Transverse colon (tissue), 4 donors: ENCODE data around the gene LRRC8C. TPM values are rescaled to one million over a fixed set of nuclear protein-coding genes. Genes with fewer than 3 reads are reported as not detected.

Experiments
- DNase-seq: peaks from one replicate; pipeline ENCODE4 v3.0.0-alpha.2; 2019
- H3K27ac ChIP-seq, 4 donors: fragments of 200-600 bp; sonication (generic); 2 replicates each; pipeline ENCODE4 v1.5.1; 2016 to 2018; ENCODE audit warnings: inconsistent platforms in 4 of 4
- H3K27me3 ChIP-seq: fragments of 200-600 bp; sonication (generic); 2 replicates; pipeline ENCODE4 v1.5.1; 2017; ENCODE audit warnings: inconsistent platforms
- H3K36me3 ChIP-seq, 4 donors: fragments of 200-600 bp; sonication (generic); 2 replicates each; pipeline ENCODE4 v1.5.1; 2017 to 2019; ENCODE audit warnings: inconsistent platforms in 4 of 4
- H3K4me1 ChIP-seq, 4 donors: fragments of 200-600 bp; sonication (generic); 2 replicates each; pipeline ENCODE4 v1.5.1; 2017 to 2020; ENCODE audit warnings: inconsistent platforms in 4 of 4
- H3K4me3 ChIP-seq, 4 donors: fragments of 200-600 bp; sonication (generic); 1 replicate in 1 of 4; 2 replicates in 3 of 4; pipeline versions ENCODE4 v1.5.1 to v1.6.1; 2017 to 2019; ENCODE audit warnings: inconsistent platforms in 4 of 4
- H3K9me3 ChIP-seq, 2 donors: fragments of 200-600 bp; sonication (generic); 2 replicates each; pipeline ENCODE4 v1.5.1; 2017 to 2019; ENCODE audit warnings: inconsistent platforms in 2 of 2
- CTCF ChIP-seq, 5 experiments: fragments of 200-600 bp in 3 of 5; fragments of 450-650 bp in 2 of 5; sonication (generic) in 3 of 5; IDR thresholded peaks; 1 replicate in 2 of 5; 2 replicates in 3 of 5; pipeline ENCODE4 v1.5.1; 2016 to 2017; ENCODE audit warnings: antibody characterized with exemption in 5 of 5, inconsistent platforms in 3 of 5, mild to moderate bottlenecking in 2 of 5, moderate library complexity in 1 of 5
- EP300 ChIP-seq: sonication (generic); formaldehyde crosslinking; IDR thresholded peaks from one replicate; pipeline ENCODE4 v1.6.1; 2017; ENCODE audit warnings: antibody characterized with exemption, low read depth
- POLR2A ChIP-seq: fragments of 450-650 bp; IDR thresholded peaks from one replicate; pipeline ENCODE4 v1.6.1; 2016; ENCODE audit warnings: antibody characterized with exemption, mild to moderate bottlenecking, moderate library complexity
- POLR2AphosphoS5 ChIP-seq, 3 donors: sonication (generic); formaldehyde crosslinking; IDR thresholded peaks; one replicate each; pipeline ENCODE4 v1.6.1; 2016; ENCODE audit warnings: antibody characterized with exemption in 3 of 3
- WGBS, 2 donors: methylation state at CpG; one replicate each; pipeline ENCODE4 v1.1.5; 2018; ENCODE audit warnings: low coverage in 1 of 2; 5-methylcytosine and 5-hydroxymethylcytosine counted together
- in situ Hi-C, 4 donors: fragments of 200-750 bp; cut with MboI; loops; one replicate each; pipeline versions ENCODE4 v1.15.0 to v1.15.1; 2017; ENCODE audit warnings: low sequenced_read_pairs in 3 of 4, low pct_ligation_motif_present in 1 of 4, low pct_unique_long_range_greater_than_20kb in 1 of 4
- intact Hi-C: fragments of 100-400 bp; cut with DNase I; formaldehyde crosslinking; loops from one replicate; pipeline ENCODE4 v1.15.1; 2023; ENCODE audit warnings: low total_unique reads
- total RNA-seq, 4 donors: library from RNA; depleted of rRNA; stranded (reverse); fragments of >200 nt; gene quantifications; one replicate each; pipeline ENCODE4 v1.1.0, GENCODE V29; 2016

The LRRC8C gene
- total RNA-seq, 4 donors from 2014 or later = 2.4 to 4.4 (median 2.7) TPM

DNA sequence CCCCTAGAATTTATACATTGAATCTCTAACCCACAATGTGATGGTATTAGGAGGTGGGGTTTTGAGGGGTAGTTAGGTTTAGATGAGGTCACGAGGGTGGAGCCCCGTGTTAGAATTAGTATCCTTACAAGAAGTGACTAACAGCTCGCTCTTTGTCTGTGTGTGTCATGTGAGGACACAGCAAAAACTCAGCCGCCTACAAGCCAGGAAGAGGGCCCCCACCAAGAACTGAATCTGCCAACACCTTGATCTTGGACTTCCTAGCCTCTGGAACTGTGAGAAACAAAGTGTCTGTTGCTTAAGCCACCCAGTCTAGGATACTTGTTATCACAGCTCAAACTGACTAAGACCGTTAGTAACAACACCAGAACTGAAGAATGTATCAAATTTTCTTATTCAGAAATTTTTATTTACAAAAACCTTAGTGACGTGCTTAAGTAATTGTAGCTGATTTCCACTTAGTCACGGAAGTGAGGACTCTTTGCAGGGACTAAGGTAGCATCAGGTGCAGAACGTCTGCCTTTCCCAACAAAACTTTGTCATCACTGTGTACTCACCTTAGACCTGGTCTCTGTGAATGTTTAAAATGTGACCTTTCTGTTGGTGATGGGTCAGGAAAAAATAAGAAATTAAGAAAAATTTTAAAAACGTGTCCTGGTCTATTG lies 24.5 kb upstream of the LRRC8C start:
- Histone ChIP-seq H3K9me3 (no peaks in the 10 kb centered on the region), H3K4me1 (no peaks in the 10 kb centered on the region), H3K4me3 (no peak overlapping the region), H3K27me3 (no peaks in the 10 kb centered on the region), H3K27ac (peak overlapping the region in 1 of 4 donors; percentile 3), H3K36me3 (no peaks in the 10 kb centered on the region)
- intact Hi-C loops (loop anchor here (10.0 kb wide), 1 partner anchor 124 kb away; no protein-coding TSS in a partner anchor), in situ Hi-C loops (loop anchor here in 1 of 4 donors (10.0 kb wide), 1 partner anchor 134 kb away; no protein-coding TSS in a partner anchor)
- no peak for DNase-seq
- 75 to 76% methylated on average over 7 to 9 of the region's 9 CpGs for WGBS, 2 donors
- TF ChIP-seq CTCF (IDR thresholded peaks at IDR 0.05) = no peak
- TF ChIP-seq EP300 = no peak
- TF ChIP-seq POLR2AphosphoS5 (IDR thresholded peaks at IDR 0.05) = no peak
- no peak for TF ChIP-seq POLR2A

DNA sequence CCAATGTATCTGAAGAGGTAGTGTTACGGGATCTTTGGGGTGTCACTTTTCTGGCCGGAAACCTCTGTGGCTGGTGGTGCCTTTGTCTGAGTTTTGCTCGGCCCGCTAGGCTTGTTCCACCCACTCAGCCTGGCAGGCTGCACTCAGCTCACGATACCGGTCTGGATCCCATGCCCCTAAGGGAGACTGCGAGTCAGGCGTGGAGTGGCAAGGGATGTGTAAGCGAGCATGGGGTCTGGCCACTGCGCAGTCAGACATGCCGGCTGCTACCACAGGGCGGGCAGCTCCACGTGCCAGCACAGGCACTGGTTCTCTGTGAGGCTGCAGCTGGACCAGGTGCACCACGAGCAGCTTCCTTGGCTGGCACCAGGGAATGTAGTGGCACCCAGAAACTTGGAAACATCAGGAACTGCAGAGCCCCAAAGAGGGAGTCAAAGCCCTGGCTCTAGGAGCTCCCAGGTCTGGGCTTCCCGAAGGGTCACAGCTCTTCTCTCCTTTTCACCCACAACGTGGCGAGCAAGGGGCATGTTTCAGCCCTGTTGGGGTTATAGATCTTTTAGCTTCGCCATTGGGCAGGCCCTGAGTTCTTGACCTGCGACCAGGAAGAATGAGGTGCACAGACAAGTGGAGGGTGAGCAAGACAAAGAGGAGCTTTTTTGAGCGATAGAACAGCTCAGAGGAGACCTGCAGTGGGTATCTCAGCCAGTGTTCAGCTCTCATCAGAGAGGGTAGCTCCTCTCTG lies 23.8 kb upstream of the LRRC8C start:
- Histone ChIP-seq H3K36me3 (no peaks in the 10 kb centered on the region), H3K4me1 (no peaks in the 10 kb centered on the region), H3K4me3 (no peak overlapping the region), H3K27me3 (no peaks in the 10 kb centered on the region), H3K9me3 (no peaks in the 10 kb centered on the region), H3K27ac (peak overlapping the region in 1 of 4 donors; percentile 3)
- peak; percentile 14 for DNase-seq
- WGBS, 2 donors = 94% methylated on average over 20 of the region's 20 CpGs; no CpG with 5 or more reads in 1 of the 2 donors
- TF ChIP-seq EP300 (no peak), POLR2A (no peak), CTCF (IDR thresholded peaks at IDR 0.05) (no peak), POLR2AphosphoS5 (IDR thresholded peaks at IDR 0.05) (no peak)
- intact Hi-C loops (loop anchor here (10.0 kb wide), 1 partner anchor 124 kb away; no protein-coding TSS in a partner anchor), in situ Hi-C loops (loop anchor here in 1 of 4 donors (10.0 kb wide), 1 partner anchor 134 kb away; no protein-coding TSS in a partner anchor)

DNA sequence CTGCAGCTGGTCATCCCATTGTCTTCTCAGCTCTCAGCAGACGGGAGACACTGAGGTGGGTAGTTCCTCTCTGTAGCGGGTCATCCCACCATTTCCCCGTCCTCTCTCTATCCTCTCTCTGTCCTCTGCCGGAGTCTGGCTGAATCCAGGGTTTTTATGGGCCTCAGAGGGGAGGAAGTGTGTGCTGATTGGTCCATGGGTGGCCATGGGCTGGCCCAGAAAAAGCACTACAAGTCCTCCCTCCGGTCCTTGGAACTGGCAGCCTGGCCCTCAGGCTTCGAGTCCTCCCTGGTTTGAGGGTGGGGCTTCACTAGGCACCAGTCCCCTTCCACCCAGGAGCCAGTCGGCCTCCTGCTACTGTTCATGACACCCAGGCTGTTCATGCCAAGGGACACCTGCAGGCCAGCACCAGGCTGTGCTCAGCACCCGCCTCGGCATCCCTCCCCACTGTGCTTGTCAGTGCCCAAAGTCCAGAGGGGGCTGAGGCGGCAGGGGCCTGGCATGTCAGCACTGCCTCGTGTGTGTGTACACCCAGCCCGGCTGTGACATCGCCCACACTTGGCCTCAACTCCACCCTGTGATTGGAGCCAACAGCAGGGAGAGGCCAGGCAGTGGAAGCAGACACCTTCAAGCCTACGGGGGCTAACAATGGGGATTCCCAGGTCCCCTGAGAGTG lies 23.0 kb upstream of the LRRC8C start:
- no peak for DNase-seq
- Histone ChIP-seq H3K36me3 (no peaks in the 10 kb centered on the region), H3K9me3 (no peaks in the 10 kb centered on the region), H3K4me1 (no peaks in the 10 kb centered on the region), H3K27me3 (no peaks in the 10 kb centered on the region), H3K27ac (no peak overlapping the region), H3K4me3 (no peak overlapping the region)
- in situ Hi-C loops = loop anchor here in 1 of 4 donors (10.0 kb wide), 1 partner anchor 135 kb away; no protein-coding TSS in a partner anchor
- 79% methylated on average over 13 of the region's 14 CpGs; no CpG with 5 or more reads in 1 of the 2 donors for WGBS, 2 donors
- TF ChIP-seq EP300 = no peak
- no peak for TF ChIP-seq POLR2A
- no peak for TF ChIP-seq CTCF (IDR thresholded peaks at IDR 0.05)
- TF ChIP-seq POLR2AphosphoS5 (IDR thresholded peaks at IDR 0.05) = no peak
- intact Hi-C loops = loop anchor here (10.0 kb wide), 1 partner anchor 125 kb away; no protein-coding TSS in a partner anchor
